Iris pigment epithelial cell (primary cell): ENCODE measurements around the gene ZNF358.

Experiments used
- DNase-seq: peaks from one replicate; pipeline ENCODE4 v3.0.0-alpha.2; 2011; ENCODE audit warnings: low read depth

ZNF358 gene

DNA sequence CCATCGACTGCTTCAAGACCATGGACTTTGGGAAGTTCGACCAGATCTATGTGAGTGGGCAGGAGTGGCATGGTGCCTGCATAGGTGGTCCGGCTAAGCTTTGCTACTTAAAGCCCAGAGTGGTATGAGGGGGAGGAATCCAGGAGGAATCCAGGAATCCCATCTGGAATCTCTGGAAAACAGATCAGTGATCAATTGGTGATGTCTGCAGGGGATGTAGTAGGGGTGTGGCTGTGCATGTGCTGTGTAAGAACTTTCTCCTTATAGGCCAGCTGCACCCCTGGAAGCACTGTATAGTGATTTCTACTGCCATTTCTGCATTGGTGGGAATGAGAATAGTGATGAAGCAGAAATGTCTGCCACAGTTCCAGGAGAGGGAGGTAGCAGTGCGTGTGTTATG, 43.2 kb downstream of the ZNF358 start:
- DNase-seq = no peak

DNA sequence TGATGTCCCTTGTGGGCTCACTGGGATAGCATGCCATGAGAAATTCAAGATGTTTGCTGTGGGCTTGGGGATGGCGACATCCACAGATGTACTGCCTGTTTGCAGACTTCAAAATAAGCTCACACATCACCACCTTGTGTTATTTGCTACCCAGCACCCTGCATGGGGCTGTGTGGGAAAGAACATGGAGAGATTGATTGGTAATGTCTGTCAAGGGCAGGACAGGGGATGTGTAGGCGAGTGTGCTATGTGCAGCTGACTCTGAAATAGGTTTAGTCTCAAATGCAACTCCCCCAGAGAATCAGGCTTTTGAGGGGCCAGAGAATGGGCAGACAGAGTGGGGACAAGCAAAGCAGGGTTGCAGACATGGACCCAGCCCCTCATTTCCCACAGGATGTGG, 44.4 kb downstream of the ZNF358 start:
- no peak for DNase-seq

DNA sequence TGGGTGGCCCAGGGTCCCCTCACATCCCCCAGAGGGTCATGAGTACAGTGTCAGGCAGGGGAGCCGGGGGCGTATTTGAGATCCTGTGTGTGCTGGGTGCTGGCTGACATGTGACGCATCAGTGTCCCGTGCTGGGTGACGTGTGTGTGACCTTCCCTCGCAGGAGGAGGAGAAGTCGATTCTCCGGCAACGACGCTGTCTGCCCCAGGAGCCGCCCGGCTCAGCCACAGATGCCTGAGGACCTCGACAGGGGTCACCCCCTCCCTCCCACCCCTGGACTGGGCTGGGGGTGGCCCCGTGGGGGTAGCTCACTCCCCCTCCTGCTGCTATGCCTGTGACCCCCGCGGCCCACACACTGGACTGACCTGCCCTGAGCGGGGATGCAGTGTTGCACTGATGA, 45.4 kb downstream of the ZNF358 start:
- no peak for DNase-seq

DNA sequence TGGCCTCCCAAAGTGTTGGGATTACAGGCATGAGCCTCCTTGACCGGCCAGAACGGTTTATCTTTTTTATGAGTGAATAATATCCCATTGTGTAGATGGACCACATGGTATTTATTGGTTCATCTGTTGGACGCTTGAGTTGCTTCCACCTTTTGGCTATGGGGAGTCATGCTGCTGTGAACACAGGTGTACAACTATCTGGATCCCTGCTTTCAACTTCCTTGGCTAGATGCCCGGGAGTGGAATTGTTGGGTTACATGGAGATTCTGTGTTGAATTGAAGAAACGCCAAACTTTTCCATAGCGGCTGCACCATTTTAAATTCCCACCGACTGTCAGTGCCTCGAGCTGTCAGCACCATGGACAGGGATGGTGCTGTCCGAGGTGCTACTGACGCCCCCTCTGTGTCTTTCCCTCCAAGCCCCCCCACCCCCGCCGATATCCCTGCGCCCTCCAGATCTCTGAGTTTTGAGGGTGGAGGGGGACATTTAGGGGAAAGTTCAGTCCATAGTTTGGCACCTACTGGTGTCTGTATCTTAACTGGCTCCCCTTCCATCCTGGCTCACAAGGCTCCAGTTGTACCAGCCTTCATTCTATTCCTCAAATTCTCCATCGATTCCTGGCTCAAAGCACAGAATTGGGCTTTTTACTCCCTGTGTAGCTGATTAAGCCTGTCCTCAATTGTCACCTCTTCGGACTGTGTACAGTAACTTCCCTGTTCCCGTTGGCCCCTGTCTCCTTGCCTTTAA, 46.9 kb downstream of the ZNF358 start:
- no peak for DNase-seq

DNA sequence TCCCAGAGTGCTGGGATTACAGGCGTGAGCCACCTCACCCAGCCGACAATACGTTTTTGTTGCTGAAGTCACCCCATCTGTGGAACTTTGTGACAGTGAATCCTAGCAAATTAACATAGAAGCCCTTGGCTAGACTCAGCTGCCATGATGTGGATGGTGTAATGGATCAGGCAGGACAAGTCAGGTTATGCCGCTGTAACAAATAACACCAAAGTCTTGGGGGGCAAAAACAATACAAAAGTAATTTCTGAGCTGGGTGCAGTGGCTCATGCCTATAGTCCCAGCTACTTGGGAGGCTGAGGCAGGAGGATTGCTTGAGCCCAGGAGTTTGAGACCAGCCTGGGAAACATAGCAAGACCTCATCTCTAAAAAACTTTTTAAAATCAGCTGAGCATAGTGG, 49.0 kb downstream of the ZNF358 start:
- DNase-seq = no peak

DNA sequence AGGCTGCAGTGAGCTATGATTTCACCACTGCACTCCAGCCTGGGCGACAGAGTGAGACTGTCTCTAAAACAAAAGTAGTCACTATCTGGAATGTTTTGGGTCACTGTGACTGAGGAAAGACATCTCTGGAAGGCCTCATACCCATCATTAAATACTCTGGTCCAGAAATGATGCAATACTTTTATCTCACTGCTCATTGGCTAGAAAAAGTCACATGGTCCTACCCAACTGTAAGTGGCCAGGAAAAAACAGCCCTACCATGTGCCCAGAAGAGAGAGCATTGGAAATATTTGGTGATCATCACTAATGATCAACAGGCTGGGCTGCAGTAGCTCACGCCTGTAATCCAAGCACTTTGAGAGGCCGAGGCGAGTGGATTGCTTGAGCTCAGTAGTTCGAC, 49.4 kb downstream of the ZNF358 start:
- DNase-seq = no peak
